Epithelial cell of esophagus (primary cell): ENCODE results near the gene ANO4.

Experiments used
- DNase-seq: peaks from one replicate; pipeline ENCODE4 v3.0.0; 2010; ENCODE audit warnings: low read depth
- H3K4me3 ChIP-seq: 2 replicates; pipeline ENCODE4 v1.5.1; 2011; ENCODE audit warnings: mild to moderate bottlenecking, low read length, control low read depth
- TF ChIP-seq, protein P1 (sequence below): IDR thresholded peaks from 2 replicates; pipeline ENCODE4 v1.5.1; 2011; ENCODE audit warnings: low read depth, mild to moderate bottlenecking, low read length, control low read depth, inconsistent platforms; ENCODE audit not compliant: insufficient read depth; ENCODE audit errors: missing control alignments

ANO4 gene

GRCh38 chr12:101027816-101028215 is 233.2 kb downstream of the ANO4 start:
- DNase-seq: no peak
- H3K4me3 ChIP-seq: no peak overlapping the region

GRCh38 chr12:101038289-101038871 is 243.8 kb downstream of the ANO4 start:
- TF ChIP-seq, protein P1, sequence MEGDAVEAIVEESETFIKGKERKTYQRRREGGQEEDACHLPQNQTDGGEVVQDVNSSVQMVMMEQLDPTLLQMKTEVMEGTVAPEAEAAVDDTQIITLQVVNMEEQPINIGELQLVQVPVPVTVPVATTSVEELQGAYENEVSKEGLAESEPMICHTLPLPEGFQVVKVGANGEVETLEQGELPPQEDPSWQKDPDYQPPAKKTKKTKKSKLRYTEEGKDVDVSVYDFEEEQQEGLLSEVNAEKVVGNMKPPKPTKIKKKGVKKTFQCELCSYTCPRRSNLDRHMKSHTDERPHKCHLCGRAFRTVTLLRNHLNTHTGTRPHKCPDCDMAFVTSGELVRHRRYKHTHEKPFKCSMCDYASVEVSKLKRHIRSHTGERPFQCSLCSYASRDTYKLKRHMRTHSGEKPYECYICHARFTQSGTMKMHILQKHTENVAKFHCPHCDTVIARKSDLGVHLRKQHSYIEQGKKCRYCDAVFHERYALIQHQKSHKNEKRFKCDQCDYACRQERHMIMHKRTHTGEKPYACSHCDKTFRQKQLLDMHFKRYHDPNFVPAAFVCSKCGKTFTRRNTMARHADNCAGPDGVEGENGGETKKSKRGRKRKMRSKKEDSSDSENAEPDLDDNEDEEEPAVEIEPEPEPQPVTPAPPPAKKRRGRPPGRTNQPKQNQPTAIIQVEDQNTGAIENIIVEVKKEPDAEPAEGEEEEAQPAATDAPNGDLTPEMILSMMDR: no peak

More at GRCh38 chr12:101027816-101028215, 233.2 kb downstream of the ANO4 start:
- TF ChIP-seq, protein P1: no peak

GRCh38 chr12:101039848-101040531 is 245.4 kb downstream of the ANO4 start:
- peak; percentile 47 for DNase-seq
- TF ChIP-seq, protein P1: no peak
- no peak overlapping the region for H3K4me3 ChIP-seq

More at GRCh38 chr12:101038289-101038871, 243.8 kb downstream of the ANO4 start:
- no peak overlapping the region for H3K4me3 ChIP-seq
- peak; percentile 22 for DNase-seq

- no peak overlapping the region for H3K4me3 ChIP-seq
- TF ChIP-seq, protein P1: no peak
- DNase-seq: no peak
Measured at GRCh38 chr12:101040936-101041335, 246.4 kb downstream of the ANO4 start.

GRCh38 chr12:101042211-101042610 is 247.6 kb downstream of the ANO4 start:
- no peak overlapping the region for H3K4me3 ChIP-seq
- DNase-seq: peak; percentile 45
- TF ChIP-seq, protein P1: no peak

- no peak for DNase-seq
- no peak overlapping the region for H3K4me3 ChIP-seq
- TF ChIP-seq, protein P1: no peak
Measured at GRCh38 chr12:101044512-101045059, 250.0 kb downstream of the ANO4 start.
